ENCODE data around the gene TMEM19. TPM values are rescaled to one million over a fixed set of nuclear protein-coding genes. Genes with fewer than 3 reads are reported as not detected.

The TMEM19 gene
- total and polyA plus RNA-seq, 11 donors, result 8.8 to 39.5 (median 28.4) TPM

- TF ChIP-seq POLR2A (IDR thresholded peaks at IDR 0.05) (no peak), CTCF (IDR thresholded peaks at IDR 0.05) (no peak)
- intact Hi-C loops (cut with DNase I), result no loop called here
- Histone ChIP-seq H3K27me3 (no peaks in the 10 kb centered on the region), H3K9me3 (no peaks in the 10 kb centered on the region), H3K27ac (no peak overlapping the region), H3K36me3 (no peaks in the 10 kb centered on the region), H3K4me1 (no peaks in the 10 kb centered on the region), H3K4me3 (no peak overlapping the region)
- ATAC-seq (no peak), DNase-seq (no peak)
- WGBS, 4 donors, result 76 to 85% (median 79%) methylated on average over 3 of the region's 3 CpGs
These were observed 46.5 kb downstream of the TMEM19 start for GRCh38 chr12:71732357-71732712.

- DNase-seq (no peak), ATAC-seq (no peak)
- WGBS, 4 donors, result 90 to 99% (median 94%) methylated on average over 1 of the region's 1 CpG
- intact Hi-C loops (cut with DNase I), result loop anchor here in 1 of 10 donors (5.0 kb wide), 1 partner anchor 315 kb away; no protein-coding TSS in a partner anchor
- Histone ChIP-seq H3K27me3 (no peaks in the 10 kb centered on the region), H3K9me3 (no peaks in the 10 kb centered on the region), H3K4me1 (no peaks in the 10 kb centered on the region), H3K4me3 (no peak overlapping the region), H3K27ac (no peak overlapping the region), H3K36me3 (no peaks in the 10 kb centered on the region)
- TF ChIP-seq POLR2A (IDR thresholded peaks at IDR 0.05) (no peak), CTCF (IDR thresholded peaks at IDR 0.05) (no peak)
These were observed 51.3 kb downstream of the TMEM19 start for GRCh38 chr12:71737197-71737596.

- H3K4me1 ChIP-seq, result no peaks in the 10 kb centered on the region
- H3K9me3 ChIP-seq, result no peaks in the 10 kb centered on the region
- TF ChIP-seq CTCF (IDR thresholded peaks at IDR 0.05) (no peak), POLR2A (IDR thresholded peaks at IDR 0.05) (no peak)
- no peak overlapping the region for H3K27ac ChIP-seq
- DNase-seq (no peak), ATAC-seq (no peak)
- intact Hi-C loops (cut with DNase I), result loop anchor here in 4 of 10 donors (10.0 kb wide), 3 partner anchors 58 to 108 kb away; partner anchors contain the start of genes THAP2 (in 1 of the 4), TMEM19 (in 1 of the 4) and ZFC3H1 (in 1 of the 4)
- 0 to 95% (median 45%) methylated on average over 1 of the region's 1 CpG for WGBS, 4 donors
- no peaks in the 10 kb centered on the region for H3K36me3 ChIP-seq
- peaks cover 0 to 3% (median 0%) of the 10 kb centered on the region in 9 donors for H3K27me3 ChIP-seq
- no peak overlapping the region for H3K4me3 ChIP-seq
These were observed 57.1 kb downstream of the TMEM19 start for GRCh38 chr12:71742998-71743397.

GRCh38 chr12:71744522-71745300, 58.8 kb downstream of the TMEM19 start:
- no peaks in the 10 kb centered on the region for H3K4me1 ChIP-seq
- no peaks in the 10 kb centered on the region for H3K36me3 ChIP-seq
- peaks cover 0 to 6% (median 0%) of the 10 kb centered on the region in 9 donors for H3K27me3 ChIP-seq
- no peaks in the 10 kb centered on the region for H3K9me3 ChIP-seq
- 86 to 92% (median 88%) methylated on average over 5 of the region's 5 CpGs for WGBS, 4 donors
- intact Hi-C loops (cut with DNase I), result loop anchor here (2.0 to 10.0 kb wide), 8 partner anchors 52 to 330 kb away; partner anchors contain the start of genes TMEM19 (in 2 of the 10), THAP2 (in 1 of the 10) and ZFC3H1 (in 1 of the 10)
- H3K27ac ChIP-seq, result no peak overlapping the region
- DNase-seq (no peak), ATAC-seq (no peak)
- no peak overlapping the region for H3K4me3 ChIP-seq
- TF ChIP-seq CTCF (IDR thresholded peaks at IDR 0.05) (no peak), POLR2A (IDR thresholded peaks at IDR 0.05) (no peak)
